ENCODE measurements around the gene ARID5A.

Gene ARID5A

DNA sequence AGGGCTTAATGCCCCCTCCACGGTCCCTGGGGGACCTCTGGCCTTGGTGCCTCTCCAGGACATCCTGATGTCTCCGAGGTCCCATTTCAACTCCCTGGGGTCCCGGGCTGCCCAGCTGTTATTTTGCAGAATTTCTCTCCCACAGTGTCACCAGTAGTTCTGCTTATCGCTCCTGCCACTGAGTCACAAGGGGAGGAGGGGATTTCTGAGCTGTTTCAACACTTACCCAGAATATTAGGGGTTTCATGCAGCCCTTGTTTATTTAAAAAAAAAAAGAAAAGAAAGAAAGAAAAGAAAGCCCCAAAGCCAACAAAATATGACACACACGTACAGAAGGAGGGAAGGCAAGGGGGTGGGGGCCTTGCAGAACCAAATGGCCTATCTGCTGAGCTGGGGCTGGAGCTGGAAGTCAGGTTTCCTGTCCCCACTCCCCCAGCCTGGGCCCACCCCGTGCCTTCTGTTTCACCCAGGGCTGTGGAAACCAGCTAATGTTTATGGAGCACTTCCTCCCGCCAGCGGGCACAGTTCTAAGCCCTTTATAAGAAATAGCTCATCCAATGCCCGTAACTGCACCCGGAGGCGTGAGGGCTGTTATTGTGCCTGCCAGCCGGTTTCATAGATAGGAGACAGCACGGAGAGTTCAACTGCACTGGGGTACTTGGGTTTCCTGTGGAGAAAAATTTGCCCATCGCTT is 8.4 kb upstream of the ARID5A start:
- Mint-ChIP-seq H3K36me3 (ENCODE audit: low read depth) (no peaks in the 10 kb centered on the region), H3K27ac (peak overlapping the region; percentile 82), H3K4me3 (peak overlapping the region; percentile 41), H3K9me3 (no peaks in the 10 kb centered on the region), H3K4me1 (ENCODE audit: low read depth) (peaks cover 82% of the 10 kb centered on the region), H3K27me3 (ENCODE audit: low read depth) (no peaks in the 10 kb centered on the region)
- DNase-seq (ENCODE audit: low spot score): peak; percentile 76

- H3K4me1 Mint-ChIP-seq (ENCODE audit: low read depth): peaks cover 83% of the 10 kb centered on the region
- peak overlapping the region; percentile 41 for H3K4me3 Mint-ChIP-seq
- DNase-seq (ENCODE audit: low spot score): no peak
- H3K27ac Mint-ChIP-seq: peak overlapping the region; percentile 82
- H3K9me3 Mint-ChIP-seq: no peaks in the 10 kb centered on the region
- H3K36me3 Mint-ChIP-seq (ENCODE audit: low read depth): no peaks in the 10 kb centered on the region
- H3K27me3 Mint-ChIP-seq (ENCODE audit: low read depth): no peaks in the 10 kb centered on the region
These were observed 7.7 kb upstream of the ARID5A start for GRCh38 chr2:96528700-96529375.

GRCh38 chr2:96529376-96530143 is 7.0 kb upstream of the ARID5A start:
- Mint-ChIP-seq H3K9me3 (no peaks in the 10 kb centered on the region), H3K27ac (peak overlapping the region; percentile 51), H3K36me3 (ENCODE audit: low read depth) (no peaks in the 10 kb centered on the region), H3K4me3 (no peak overlapping the region), H3K4me1 (ENCODE audit: low read depth) (peaks cover 83% of the 10 kb centered on the region), H3K27me3 (ENCODE audit: low read depth) (peaks cover 2% of the 10 kb centered on the region)
- DNase-seq (ENCODE audit: low spot score): no peak

- H3K27ac Mint-ChIP-seq: no peak overlapping the region
- peaks cover 2% of the 10 kb centered on the region for H3K27me3 Mint-ChIP-seq (ENCODE audit: low read depth)
- no peaks in the 10 kb centered on the region for H3K9me3 Mint-ChIP-seq
- H3K4me1 Mint-ChIP-seq (ENCODE audit: low read depth): peaks cover 79% of the 10 kb centered on the region
- no peak overlapping the region for H3K4me3 Mint-ChIP-seq
- no peak for DNase-seq (ENCODE audit: low spot score)
- H3K36me3 Mint-ChIP-seq (ENCODE audit: low read depth): no peaks in the 10 kb centered on the region
These were observed 6.5 kb upstream of the ARID5A start for GRCh38 chr2:96530144-96530430.

DNA sequence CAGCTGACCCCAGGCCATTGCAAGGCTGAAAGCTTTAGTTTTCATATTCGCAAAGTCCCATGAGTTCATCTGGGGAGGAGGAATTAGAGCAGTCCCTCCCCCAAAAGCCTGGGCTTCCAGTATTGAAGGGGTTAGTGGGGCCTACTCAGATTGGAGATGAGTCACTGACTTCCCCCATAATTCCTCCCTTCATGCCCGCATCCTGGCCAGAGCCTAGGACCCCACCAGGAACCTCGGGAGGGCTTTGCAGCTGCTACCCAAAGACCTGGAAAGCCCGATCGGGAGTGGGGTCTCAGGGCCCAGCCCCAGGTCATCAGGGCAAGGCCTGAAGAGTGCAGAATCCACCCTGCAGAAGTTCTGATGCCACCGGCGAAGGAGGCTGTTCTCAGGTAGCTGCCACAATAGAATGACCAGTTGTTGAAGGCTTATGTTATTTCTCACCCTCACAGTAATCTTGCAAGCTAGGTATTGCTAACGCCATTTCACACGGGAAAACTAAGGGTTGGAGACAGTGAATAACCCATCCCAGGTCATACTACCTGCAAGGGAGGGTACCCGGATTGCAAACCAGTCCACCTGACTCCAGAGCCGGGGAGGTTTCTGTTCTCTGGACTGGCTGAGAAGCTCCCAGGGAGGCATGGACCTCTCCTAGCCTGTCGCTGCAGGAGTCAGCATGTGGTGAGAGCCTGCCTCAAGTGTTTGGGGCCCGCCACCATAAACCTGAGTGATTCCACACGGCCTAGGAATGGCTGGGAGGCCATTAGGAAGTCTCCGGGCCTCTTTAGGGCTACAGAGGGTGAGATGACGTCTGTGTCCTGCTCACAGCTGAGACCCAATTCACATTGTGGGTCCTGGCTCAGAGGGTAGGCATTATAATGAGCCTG is 5.8 kb upstream of the ARID5A start:
- Mint-ChIP-seq H3K27ac (no peak overlapping the region), H3K9me3 (no peaks in the 10 kb centered on the region), H3K27me3 (ENCODE audit: low read depth) (peaks cover 2% of the 10 kb centered on the region), H3K4me3 (peak overlapping the region; percentile 77), H3K4me1 (ENCODE audit: low read depth) (peaks cover 75% of the 10 kb centered on the region), H3K36me3 (ENCODE audit: low read depth) (no peaks in the 10 kb centered on the region)
- no peak for DNase-seq (ENCODE audit: low spot score)

- peaks cover 76% of the 10 kb centered on the region for H3K4me1 Mint-ChIP-seq (ENCODE audit: low read depth)
- no peaks in the 10 kb centered on the region for H3K36me3 Mint-ChIP-seq (ENCODE audit: low read depth)
- no peaks in the 10 kb centered on the region for H3K9me3 Mint-ChIP-seq
- no peak for DNase-seq (ENCODE audit: low spot score)
- peak overlapping the region; percentile 50 for H3K27ac Mint-ChIP-seq
- H3K4me3 Mint-ChIP-seq: peak overlapping the region; percentile 77
- H3K27me3 Mint-ChIP-seq (ENCODE audit: low read depth): peaks cover 2% of the 10 kb centered on the region
These were observed 5.2 kb upstream of the ARID5A start for GRCh38 chr2:96531366-96531765.

- Mint-ChIP-seq H3K4me3 (peak overlapping the region; percentile 77), H3K27ac (peak overlapping the region; percentile 79), H3K4me1 (ENCODE audit: low read depth) (peaks cover 71% of the 10 kb centered on the region), H3K36me3 (ENCODE audit: low read depth) (no peaks in the 10 kb centered on the region), H3K9me3 (no peaks in the 10 kb centered on the region), H3K27me3 (ENCODE audit: low read depth) (peaks cover 2% of the 10 kb centered on the region)
- peak; percentile 85 for DNase-seq (ENCODE audit: low spot score)
These were observed 4.6 kb upstream of the ARID5A start for GRCh38 chr2:96531872-96532505.

- Mint-ChIP-seq H3K36me3 (ENCODE audit: low read depth) (no peaks in the 10 kb centered on the region), H3K4me1 (ENCODE audit: low read depth) (peaks cover 70% of the 10 kb centered on the region), H3K9me3 (no peaks in the 10 kb centered on the region), H3K27ac (peak overlapping the region; percentile 79), H3K27me3 (ENCODE audit: low read depth) (peaks cover 2% of the 10 kb centered on the region), H3K4me3 (peak overlapping the region; percentile 77)
- no peak for DNase-seq (ENCODE audit: low spot score)
These were observed 3.8 kb upstream of the ARID5A start for GRCh38 chr2:96532641-96533291.

GRCh38 chr2:96533292-96534073 is 3.1 kb upstream of the ARID5A start:
- H3K4me3 Mint-ChIP-seq: no peak overlapping the region
- H3K27me3 Mint-ChIP-seq (ENCODE audit: low read depth): peaks cover 2% of the 10 kb centered on the region
- no peak for DNase-seq (ENCODE audit: low spot score)
- H3K4me1 Mint-ChIP-seq (ENCODE audit: low read depth): peaks cover 66% of the 10 kb centered on the region
- H3K36me3 Mint-ChIP-seq (ENCODE audit: low read depth): peaks cover 3% of the 10 kb centered on the region
- H3K9me3 Mint-ChIP-seq: no peaks in the 10 kb centered on the region
- H3K27ac Mint-ChIP-seq: no peak overlapping the region

DNA sequence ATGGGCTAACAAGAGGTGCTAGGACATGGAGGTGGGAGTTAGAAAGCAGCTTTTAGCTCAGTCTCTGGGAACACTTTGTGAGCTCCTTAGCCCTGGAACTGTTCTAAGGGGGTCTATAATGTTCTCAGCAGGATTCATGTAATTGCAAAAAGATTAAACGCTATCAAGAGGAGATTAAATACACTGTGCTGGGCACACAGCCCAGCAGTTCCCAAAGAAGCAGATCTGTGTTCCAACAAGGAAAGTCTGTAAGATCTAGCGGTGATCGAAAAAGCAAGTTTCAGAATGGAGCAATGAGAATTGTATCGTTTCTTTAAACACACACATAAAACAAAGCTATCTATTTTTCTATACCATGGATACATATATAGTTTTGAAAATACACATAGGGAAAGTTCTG is 2.4 kb upstream of the ARID5A start:
- Mint-ChIP-seq H3K4me3 (no peak overlapping the region), H3K9me3 (no peaks in the 10 kb centered on the region), H3K36me3 (ENCODE audit: low read depth) (peaks cover 6% of the 10 kb centered on the region), H3K27me3 (ENCODE audit: low read depth) (peaks cover 2% of the 10 kb centered on the region), H3K27ac (no peak overlapping the region), H3K4me1 (ENCODE audit: low read depth) (peaks cover 65% of the 10 kb centered on the region)
- no peak for DNase-seq (ENCODE audit: low spot score)

GRCh38 chr2:96534701-96535181 is 1.8 kb upstream of the ARID5A start:
- H3K27ac Mint-ChIP-seq: no peak overlapping the region
- H3K4me3 Mint-ChIP-seq: no peak overlapping the region
- no peak for DNase-seq (ENCODE audit: low spot score)
- H3K9me3 Mint-ChIP-seq: no peaks in the 10 kb centered on the region
- H3K36me3 Mint-ChIP-seq (ENCODE audit: low read depth): peaks cover 12% of the 10 kb centered on the region
- peaks cover 2% of the 10 kb centered on the region for H3K27me3 Mint-ChIP-seq (ENCODE audit: low read depth)
- H3K4me1 Mint-ChIP-seq (ENCODE audit: low read depth): peaks cover 67% of the 10 kb centered on the region

DNA sequence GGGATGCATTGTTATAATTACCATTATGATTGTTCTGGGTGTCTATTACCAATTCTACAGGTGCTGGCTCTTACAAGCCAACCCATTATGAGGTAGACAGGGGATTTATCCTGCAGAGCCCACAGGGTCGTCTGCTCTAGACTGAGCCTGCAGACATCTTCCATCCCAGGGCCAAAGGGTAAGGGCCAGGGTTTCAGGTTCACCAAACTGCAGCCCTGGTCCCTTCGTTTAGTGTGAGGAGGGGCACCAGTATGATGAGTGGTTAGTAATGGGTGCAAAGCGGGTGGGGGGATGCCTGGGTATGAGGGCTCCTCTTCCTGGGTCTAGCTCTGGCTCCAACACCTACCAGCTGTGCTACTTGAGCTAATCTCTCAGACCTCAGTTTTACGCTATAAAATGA is 1.2 kb upstream of the ARID5A start:
- Mint-ChIP-seq H3K9me3 (no peaks in the 10 kb centered on the region), H3K27me3 (ENCODE audit: low read depth) (peaks cover 2% of the 10 kb centered on the region), H3K4me1 (ENCODE audit: low read depth) (peaks cover 67% of the 10 kb centered on the region), H3K27ac (no peak overlapping the region), H3K36me3 (ENCODE audit: low read depth) (peaks cover 18% of the 10 kb centered on the region), H3K4me3 (no peak overlapping the region)
- no peak for DNase-seq (ENCODE audit: low spot score)

Data from T-helper 2 cell treated with Interferon-gamma antibody and Interleukin-4, amounts not matched to agents 5 μg/mL and 100 μg/mL, for 36 hours (primary cell).